NCI-H82 treated with DMSO at 0.1 percent for 48 hours (cell line): Measurements from ENCODE around the gene PPP2R5C.
A peak's percentile ranks its signal among the peaks of the same experiment; 100 is the strongest.
"Not testable (repeated sequence)": the region's sequence is repeated elsewhere in the genome, so short reads cannot be mapped to it uniquely, and the experiment has no call there.

Experiments used
- DNase-seq: peaks from one replicate; lab custom pipeline; 2025; ENCODE audit not compliant: unreplicated experiment; lab: John Stamatoyannopoulos, UW

Gene PPP2R5C

DNA sequence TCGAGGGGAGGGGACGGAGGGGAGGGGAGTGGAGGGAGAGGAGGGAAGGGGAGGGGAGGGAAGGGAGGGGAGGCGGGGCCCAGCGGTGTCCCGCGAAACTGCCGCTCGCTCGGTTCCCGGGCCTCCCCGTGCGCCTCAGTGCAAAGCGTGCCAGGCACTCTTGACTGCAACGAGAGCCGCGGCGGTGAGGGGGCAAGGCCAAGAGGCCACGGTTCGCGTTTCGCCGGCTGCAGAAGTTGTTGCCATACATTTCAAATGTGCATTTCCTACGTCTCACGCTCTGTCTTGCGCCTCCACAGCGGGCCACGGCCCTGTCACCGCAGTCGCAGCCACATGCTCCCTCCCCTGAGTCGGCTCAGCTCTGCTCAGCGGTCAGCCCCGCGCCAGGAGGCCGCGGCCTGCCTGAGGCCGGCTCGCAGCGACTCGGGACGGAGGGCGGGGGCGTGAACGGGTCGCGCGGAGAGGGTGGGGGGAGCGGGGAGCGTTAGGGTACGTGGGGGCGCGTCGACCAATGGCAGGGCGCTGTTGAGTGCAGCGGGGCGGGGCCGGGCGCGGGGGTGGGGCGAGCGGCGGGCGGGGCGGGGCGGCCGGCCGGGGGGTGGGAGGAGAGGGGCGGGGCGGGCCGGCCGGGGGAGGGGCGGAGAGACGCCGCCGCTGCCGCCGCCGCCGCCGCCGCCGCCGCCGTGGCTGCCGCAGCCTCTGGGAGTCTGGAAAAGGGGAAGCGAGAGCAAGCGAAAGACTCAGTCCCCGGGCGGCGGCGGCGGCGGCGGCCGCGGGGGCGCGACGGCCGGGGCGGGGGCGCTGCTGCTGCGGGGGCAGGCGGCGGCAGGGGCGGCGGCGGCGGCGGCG, at the start of gene PPP2R5C:
PPP2R5C (plus strand) TSS at position 678 of the 849 bp plus-strand sequence. CDS start 185 bp downstream, outside the sequence.
- DNase-seq = peak; percentile 36

DNA sequence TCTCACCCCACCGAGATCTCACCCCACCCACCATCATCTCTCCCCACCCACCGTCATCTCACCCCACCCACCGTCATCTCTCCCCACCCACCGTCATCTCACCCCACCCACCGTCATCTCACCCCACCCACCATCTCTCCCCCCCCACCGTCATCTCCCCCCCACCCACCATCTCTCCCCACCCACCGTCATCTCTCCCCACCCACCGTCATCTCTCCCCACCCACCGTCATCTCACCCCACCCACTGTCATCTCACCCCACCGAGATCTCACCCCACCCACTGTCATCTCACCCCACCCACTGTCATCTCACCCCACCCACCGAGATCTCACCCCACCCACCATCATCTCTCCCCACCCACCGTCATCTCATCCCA, 49.7 kb upstream of the PPP2R5C start:
- not testable (repeated sequence) for DNase-seq

DNA sequence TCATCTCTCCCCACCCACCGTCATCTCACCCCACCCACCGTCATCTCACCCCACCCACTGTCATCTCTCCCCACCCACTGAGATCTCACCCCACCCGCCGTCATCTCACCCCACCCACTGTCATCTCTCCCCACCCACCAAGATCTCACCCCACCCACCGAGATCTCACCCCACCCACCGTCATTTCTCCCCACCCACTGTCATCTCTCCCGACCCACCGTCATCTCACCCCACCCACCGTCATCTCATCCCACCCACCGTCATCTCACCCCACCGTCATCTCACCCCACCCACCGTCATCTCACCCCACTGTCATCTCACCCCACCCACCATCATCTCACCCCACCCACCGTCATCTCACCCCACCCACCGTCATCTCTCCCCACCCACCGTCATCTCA, 49.2 kb upstream of the PPP2R5C start:
- not testable (repeated sequence) for DNase-seq

DNA sequence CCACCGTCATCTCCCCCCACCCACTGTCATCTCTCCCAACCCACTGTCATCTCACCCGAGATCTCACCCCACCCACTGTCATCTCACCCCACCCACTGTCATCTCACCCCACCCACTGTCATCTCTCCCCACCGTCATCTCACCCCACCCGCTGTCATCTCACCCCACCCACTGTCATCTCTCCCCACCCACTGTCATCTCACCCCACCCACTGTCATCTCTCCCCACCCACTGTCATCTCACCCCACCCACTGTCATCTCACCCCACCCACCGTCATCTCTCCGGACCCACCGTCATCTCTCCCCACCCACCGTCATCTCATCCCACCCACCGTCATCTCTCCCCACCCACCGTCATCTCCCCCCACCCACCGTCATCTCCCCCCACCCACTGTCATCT, 48.4 kb upstream of the PPP2R5C start:
- DNase-seq = not testable (repeated sequence)

DNA sequence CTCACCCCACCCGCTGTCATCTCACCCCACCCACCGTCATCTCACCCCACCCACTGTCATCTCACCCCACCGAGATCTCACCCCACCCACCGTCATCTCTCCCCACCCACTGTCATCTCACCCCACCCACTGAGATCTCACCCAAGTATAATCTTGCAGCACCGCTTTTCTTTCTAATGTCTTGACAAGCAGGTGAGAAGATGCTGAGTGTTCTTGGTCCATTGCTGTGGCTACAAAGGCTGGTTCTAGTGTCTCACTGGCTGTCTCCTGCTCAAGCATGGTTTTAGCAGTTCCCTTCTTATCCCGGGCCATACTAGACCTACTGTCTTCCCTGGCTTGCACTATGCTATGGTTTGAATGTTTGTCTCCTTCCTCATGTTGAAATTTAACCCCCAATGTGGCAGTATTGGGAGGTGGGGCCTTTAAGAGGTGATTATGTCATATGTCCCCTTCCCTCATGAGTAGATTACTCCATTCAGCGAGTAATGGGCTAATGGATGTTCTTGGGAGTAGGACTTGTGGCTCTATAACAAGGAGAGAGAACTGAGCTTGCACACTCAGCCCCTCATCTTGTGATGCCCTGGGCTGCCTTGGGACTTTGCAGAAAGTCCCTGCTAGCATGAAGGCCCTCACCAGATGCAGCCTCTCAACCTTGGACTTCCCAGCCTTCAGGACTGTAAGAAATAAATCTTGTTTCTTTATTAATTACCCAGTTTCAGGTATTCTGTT, 47.7 kb upstream of the PPP2R5C start:
- no peak for DNase-seq

DNA sequence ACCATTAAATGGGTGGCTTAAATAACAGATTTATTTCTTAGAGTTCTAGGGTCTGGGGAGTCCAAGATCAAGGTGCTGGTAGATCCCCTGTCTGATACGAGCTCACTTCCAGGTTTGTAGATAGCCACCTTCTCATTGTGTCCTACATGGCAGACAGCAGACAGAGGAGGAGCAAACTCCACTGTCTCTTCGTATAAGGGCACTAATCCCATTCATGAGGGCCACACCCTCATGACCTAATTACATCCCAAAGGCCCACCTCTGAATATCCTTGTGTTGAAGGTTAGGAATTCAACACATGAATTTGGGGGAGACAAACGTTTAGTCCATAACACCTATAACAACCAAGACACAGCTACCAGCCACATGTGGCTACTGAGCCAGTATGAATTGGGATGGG, 47.1 kb upstream of the PPP2R5C start:
- no peak for DNase-seq

DNA sequence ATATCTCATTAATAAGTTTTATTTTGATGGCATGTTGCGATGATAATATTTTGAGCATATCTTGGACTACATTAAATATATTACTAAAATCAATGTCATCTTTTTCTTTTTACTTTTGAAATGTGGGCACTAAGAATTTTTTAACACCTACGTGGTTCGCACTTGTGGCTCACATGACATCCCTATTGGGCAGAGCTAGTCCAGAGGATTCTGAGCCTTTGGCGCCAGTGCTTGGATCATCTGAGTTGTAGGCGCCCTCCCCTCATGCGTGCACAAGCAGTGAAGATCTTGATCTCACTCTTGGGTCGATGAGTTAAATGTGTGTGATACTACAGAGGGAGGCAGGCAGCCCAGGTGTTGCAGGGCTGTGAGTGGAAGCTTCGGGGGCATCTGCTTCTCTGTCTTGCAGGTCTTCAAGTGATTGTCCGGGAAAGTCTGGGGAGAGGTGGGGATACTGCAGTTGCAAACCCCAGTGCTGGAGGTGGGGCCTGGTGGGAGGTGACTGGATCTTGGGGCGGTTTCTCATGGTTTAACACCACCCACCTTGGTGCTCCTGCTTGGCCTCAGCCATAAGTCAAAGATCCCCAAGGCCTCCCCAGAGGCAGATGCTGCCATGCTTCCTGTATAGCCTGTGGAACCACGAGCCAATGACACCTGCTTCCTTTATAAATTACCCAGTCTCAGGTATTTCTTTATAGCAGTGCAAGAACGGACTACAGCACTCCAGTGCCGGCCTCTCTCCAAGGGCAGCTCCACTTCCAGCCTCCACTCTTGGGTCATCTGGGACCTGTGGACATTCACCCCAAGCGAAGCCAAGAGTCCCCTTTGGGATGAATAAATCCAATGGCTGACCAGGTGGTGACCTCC, 46.1 kb upstream of the PPP2R5C start:
- no peak for DNase-seq

DNA sequence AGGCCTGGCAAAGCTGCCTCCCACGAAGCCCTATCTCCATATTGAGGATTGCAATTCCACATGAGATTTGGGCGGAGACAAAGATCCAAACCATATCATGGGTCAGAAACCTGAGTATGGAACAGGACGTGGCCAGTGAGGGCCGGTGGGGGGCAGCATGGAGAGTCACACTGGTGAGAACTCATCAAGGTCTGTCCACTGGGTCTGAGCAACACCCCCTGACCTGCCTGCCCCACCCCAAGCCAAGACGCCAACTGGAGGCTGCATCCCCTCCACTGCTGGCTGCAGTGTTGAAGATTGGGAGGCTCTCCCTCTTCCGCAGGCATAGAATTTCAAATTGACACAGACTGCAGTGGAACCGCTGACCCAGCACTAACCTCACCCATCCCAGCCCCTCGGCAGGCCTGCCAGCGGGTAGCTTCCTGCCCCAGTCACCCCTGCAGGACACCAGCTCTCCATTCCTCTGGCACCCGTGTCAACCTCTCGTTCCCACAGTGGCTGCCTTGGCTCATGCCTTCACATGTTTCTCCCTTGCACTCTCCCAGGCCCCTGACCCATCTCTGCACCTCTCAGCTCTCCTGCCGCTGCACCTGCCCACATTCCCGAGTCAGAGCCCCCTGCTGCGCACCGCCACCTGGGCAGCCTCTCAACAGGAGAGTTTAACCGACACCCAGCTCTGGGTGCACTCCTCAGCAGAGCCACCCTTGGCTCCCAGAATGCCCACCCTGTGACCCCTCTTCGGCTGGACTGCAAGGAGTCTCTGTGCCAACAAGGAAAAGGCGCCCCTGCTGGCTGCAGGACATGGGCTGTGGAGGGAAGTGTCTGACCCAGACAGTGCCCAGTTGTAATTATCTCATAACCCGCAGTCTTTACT, 45.2 kb upstream of the PPP2R5C start:
- no peak for DNase-seq

DNA sequence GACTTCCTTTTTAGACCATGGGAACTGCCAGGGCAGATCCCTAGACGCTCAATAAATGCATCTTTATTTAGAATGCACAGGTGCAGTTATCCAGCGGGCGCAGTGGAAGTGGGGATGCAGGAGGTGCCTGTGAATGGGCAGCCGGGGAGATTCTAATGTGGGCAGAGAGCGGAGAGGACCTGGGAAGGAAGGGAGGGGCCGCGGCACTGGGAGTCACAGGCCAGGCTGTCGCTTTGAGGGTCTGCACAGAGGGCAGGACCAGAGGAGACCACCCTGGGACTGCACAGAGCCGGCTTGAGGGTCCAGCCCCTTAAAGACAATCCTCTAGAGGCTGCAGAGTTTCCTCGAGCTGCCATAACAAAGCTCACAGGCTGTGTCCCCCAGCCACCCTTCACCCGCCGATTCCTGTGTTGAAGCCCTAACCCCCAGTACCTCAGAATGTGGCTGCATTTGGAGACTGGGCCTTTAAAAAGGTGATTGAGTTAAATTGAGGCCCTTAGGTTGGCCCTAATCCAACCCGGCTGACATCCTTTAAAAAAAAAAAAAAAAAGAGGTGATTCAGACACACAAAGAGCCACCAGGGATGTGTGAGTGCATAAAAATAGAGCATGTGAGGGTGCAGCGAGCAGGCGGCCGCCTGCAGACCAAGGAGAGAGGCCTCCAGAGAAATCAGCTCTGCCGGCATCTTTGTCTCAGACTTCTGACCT, 44.4 kb upstream of the PPP2R5C start:
- DNase-seq = no peak

DNA sequence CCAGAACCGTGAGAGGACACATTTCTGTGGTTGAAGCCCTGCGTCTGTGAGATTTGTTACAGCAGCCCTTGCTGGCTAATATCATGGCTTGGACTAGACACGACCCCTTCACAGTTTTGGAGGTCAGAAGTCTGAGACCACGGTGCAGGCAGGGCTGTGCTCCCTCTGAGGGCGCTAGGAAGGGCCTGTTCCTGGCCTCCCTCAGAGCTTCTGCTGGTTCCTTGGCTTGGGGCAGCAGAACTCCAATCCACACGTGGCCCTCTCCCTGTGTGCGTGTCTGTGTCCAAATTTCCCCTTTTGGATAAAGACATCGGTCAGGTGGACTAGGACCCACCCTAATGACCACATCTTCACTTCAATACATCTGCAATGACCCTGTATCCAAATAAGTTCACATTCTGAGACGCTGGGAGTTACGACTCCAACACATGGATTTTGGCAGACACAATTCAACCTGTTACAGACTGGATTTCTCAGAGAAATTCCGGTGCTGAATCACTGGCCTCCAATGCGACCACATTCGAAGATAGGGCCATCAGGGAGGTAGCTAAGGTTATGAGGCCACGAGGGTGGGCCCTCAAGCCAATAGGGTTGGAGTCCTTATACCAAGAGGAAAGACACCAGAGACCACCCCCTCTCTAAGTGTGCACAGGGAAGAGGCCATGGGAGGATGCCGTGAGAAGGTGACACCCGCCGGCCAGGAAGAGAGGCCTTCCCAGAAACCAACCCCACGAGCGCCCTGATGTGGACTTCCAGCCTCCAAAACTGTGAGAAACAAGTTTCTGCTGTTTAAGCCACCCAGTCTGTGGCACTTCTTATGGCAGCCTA, 43.6 kb upstream of the PPP2R5C start:
- DNase-seq = no peak

DNA sequence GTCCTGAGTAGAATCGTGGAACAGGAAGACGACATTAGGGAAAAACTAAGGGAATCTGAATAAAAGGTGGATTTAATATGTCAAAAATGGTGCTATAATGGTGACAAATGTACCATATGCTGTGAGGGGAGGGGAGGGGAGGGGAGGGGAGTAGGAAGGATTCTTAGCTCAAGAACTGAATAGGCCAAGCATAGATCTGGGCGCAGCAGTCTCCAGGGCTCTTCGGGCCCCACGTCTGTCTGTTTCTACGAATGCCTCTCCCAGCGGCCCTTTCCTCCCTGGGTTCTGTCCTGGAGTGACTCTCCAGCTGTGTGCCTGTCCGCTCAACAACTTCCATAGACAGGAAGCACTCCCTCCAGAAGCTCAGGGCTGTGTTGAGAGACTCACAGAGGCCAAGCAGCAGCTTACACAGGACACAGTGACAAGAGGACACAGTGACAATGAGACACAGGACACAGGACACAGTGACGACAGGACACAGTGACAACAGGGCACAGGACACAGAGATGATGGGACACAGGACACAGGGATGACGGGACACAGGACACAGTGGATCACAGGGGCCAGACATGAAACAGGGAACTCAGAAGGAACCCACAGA, 42.4 kb upstream of the PPP2R5C start:
- DNase-seq = no peak

DNA sequence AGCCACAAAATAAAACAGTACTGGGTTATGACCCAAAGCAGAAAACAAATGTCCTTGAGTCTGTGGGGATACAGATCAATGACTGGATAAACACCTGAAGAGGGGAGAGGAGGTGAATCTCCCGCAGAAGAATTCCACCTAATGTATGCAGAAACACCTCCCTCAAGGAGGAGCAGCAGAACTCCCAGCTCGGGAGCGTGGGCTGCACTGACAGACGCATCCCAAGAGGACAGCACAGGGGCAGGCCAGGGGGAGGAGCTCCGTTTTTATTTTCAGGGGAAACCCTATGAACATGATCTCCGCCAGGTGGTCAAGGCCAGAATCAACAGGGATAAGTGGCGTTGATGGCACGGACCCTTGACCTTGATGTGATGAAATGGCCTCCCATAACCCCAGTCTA, 41.8 kb upstream of the PPP2R5C start:
- DNase-seq = no peak

DNA sequence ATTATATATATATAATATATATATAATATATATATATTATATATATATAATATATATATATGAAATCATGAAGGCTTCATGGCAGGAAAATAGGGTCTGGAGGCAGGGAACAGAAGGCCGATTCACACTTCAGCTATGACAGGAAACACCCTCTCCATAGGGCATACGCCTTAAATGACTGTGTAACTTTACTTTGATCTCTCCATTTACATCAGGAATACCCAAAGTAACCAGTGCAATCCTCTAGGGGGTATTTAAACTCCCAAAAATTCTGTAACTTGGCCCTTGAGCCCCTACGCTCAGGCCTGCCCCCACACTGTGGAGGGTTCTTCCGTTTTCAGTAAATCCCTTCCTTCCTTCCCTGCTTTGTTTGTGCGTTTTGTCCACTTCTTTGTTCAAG, 40.4 kb upstream of the PPP2R5C start:
- DNase-seq = no peak

DNA sequence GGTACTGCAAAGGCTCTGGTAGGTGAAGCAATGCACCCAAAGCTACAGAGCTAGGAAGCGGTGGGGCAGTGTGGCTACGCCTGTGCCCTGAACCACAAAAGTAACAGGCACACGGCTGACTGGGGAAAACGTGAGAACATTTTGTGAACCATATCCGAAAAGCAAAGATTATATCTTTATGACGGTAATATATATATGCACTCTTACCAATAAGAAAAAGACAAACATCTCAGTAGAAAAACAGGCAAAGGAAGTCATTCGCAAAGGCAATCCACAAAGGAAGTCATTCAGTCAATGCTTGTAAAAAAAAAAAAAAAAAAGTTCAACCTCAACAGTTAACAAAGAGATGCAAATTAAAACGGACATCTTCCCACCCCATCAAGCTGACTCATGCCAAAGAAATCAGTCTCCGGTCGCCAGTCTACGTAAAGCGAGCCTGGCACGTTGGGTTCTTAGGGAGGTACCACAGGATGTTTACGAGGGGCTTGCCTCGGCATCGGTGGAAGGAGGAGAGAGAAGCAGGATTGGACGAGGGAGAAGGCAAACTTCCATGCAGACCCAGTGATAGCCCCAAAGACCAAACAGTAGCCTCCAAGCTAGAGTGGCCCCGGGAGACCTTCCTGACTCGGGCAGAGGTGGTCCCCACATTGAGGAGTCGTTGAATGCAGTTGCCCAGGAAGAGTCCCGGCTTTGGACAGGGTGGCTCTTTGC, 39.4 kb upstream of the PPP2R5C start:
- no peak for DNase-seq

DNA sequence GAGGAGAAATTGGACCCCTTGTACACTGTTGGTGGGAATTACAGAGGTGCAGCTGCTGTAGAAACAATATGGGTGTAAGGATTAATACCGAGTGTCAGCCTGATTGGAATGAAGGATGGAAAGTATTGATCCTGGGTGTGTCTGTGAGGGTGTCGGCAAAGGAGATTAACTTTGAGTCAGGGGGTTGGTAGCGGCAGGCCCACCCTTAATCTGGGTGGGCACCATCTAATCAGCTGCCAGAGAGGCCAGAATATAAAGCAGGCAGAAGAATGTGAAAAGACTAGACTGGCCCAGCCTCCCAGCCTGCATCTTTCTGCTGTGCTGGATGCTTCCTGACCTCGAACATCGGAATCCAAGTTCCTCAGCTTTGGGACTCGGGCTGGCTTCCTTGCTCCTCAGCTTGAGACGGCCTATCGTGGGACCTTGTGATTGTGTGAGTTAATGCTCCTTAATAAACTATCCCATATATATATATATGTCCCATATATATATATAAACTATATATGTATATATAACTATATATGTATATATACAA, 38.4 kb upstream of the PPP2R5C start:
- DNase-seq = no peak

DNA sequence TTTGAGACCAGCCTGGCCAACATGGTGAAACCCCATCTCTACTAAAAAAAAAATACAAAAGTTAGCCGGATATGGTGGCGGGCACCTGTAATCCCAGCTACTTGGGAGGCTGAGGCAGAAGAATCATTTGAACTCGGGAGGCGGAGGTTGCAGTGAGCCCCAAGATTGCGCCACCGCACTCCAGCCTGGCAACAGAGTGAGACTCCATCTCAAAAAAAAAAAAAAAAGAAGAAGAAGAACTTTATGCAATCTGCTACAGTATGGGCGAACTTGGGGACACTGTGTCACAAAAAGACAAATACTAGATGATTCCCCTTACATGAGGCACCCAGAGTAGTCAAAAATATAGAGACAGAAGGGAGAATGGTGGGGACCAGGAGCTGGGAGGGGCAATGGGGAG, 35.9 kb upstream of the PPP2R5C start:
- not testable (repeated sequence) for DNase-seq

DNA sequence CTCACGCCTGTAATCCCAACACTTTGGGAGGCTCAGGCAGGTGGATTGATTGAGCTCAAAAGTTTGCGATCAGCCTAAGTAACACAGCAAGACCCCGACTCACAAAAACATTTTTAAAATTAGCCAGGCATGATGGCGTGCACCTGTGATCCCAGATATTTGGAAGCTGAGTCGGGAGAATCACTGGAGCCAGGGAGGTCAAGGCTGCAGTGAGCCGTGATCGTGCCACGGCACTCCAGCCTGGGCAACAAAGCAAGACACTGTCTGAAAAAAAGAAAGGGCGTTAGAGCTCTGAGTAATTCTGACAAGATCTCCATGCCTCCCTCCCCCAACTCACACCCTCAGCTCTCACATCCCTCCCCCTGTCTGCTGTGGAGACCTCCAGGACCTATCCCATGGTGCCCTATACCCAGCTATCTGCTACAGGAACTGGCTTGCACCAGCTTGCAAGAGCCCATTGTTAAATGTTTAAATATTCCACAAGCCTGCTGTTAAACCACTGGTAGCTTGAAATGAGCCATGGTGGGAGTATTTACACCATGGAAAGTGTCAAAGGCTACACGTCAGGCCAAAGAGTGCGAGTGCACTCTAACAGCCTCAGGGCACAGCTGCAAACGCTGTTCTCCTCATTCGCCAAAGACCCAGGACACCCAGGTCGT, 35.1 kb upstream of the PPP2R5C start:
- no peak for DNase-seq
